Esophagus (tissue), 2 donors: ENCODE measurements around the gene HCK. TPM values are rescaled to one million over a fixed set of nuclear protein-coding genes. Genes with fewer than 3 reads are reported as not detected.
"Not testable (repeated sequence)": the region's sequence is repeated elsewhere in the genome, so short reads cannot be mapped to it uniquely, and the experiment has no call there.

ENCODE experiments used
- H3K27ac ChIP-seq, 2 donors: one replicate each; pipeline ENCODE4 v1.5.1; 2013; ENCODE audit warnings: low read depth in 2 of 2, mild to moderate bottlenecking in 2 of 2, inconsistent platforms in 1 of 2, low read length in 1 of 2, moderate library complexity in 1 of 2
- H3K27me3 ChIP-seq, 2 donors: one replicate each; pipeline ENCODE4 v1.6.1; 2013; ENCODE audit warnings: low read length in 2 of 2, control low read depth in 1 of 2, mild to moderate bottlenecking in 1 of 2; ENCODE audit not compliant: insufficient read depth in 2 of 2, control insufficient read depth in 1 of 2
- H3K36me3 ChIP-seq, 2 donors: one replicate each; pipeline ENCODE4 v1.6.1; 2013; ENCODE audit warnings: low read length in 1 of 2; ENCODE audit not compliant: control insufficient read depth in 2 of 2, insufficient read depth in 2 of 2
- H3K4me1 ChIP-seq, 2 donors: one replicate each; pipeline ENCODE4 v1.6.1; 2013; ENCODE audit warnings: low read length in 1 of 2; ENCODE audit not compliant: control insufficient read depth in 2 of 2, insufficient read depth in 2 of 2
- H3K4me3 ChIP-seq, 2 donors: one replicate each; pipeline ENCODE4 v1.5.1; 2013; ENCODE audit warnings: low read length in 2 of 2, mild to moderate bottlenecking in 2 of 2, low read depth in 1 of 2, moderate library complexity in 1 of 2
- H3K9me3 ChIP-seq, 2 donors: one replicate each; pipeline ENCODE4 v1.6.1; 2013; ENCODE audit warnings: mild to moderate bottlenecking in 2 of 2, low read depth in 1 of 2, low read length in 1 of 2, moderate library complexity in 1 of 2; ENCODE audit not compliant: control insufficient read depth in 2 of 2, insufficient read depth in 1 of 2
- WGBS, 2 donors: extraction: QIAGEN DNeasy Blood & Tissue Kit; methylation state at CpG; one replicate each; pipeline ENCODE4 v1.1.7; 2013; 5-methylcytosine and 5-hydroxymethylcytosine counted together
- polyA plus RNA-seq, 2 donors: library from polyadenylated mRNA; stranded (reverse); fragments of 200-250 nt; gene quantifications; one replicate each; pipeline ENCODE4 v1.2.3, GENCODE V29; 2013
- donor health status: healthy with polysubstance abuse.
- donor health status: Bipolar disorder and iron deficiency.

HCK gene
- polyA plus RNA-seq, 2 donors = 1.3 to 2.9 TPM

- H3K4me1 ChIP-seq, H3K27me3 ChIP-seq, H3K27ac ChIP-seq, H3K36me3 ChIP-seq, H3K4me3 ChIP-seq, H3K9me3 ChIP-seq: not testable (repeated sequence)
- 92 to 95% methylated on average over 4 to 27 of the region's 31 CpGs for WGBS, 2 donors
Observed at GRCh38 chr20:32121908-32122307, 69.9 kb downstream of the HCK start.

GRCh38 chr20:32123088-32123487 lies 71.0 kb downstream of the HCK start:
- WGBS, 2 donors = 83 to 100% methylated on average over 1 of the region's 4 CpGs
- H3K36me3 ChIP-seq = no peaks in the 10 kb centered on the region
- H3K4me3 ChIP-seq = no peak overlapping the region
- no peak overlapping the region for H3K27ac ChIP-seq
- no peaks in the 10 kb centered on the region for H3K27me3 ChIP-seq
- no peaks in the 10 kb centered on the region for H3K4me1 ChIP-seq
- no peaks in the 10 kb centered on the region for H3K9me3 ChIP-seq

- no peaks in the 10 kb centered on the region for H3K36me3 ChIP-seq
- H3K27ac ChIP-seq = no peak overlapping the region
- H3K4me1 ChIP-seq = no peaks in the 10 kb centered on the region
- H3K4me3 ChIP-seq = no peak overlapping the region
- H3K27me3 ChIP-seq = no peaks in the 10 kb centered on the region
- no peaks in the 10 kb centered on the region for H3K9me3 ChIP-seq
- 94% methylated on average over 4 of the region's 4 CpGs for WGBS, 2 donors
Observed at GRCh38 chr20:32124916-32125454, 72.9 kb downstream of the HCK start.

- WGBS, 2 donors = 89 to 91% methylated on average over 5 of the region's 5 CpGs
- Histone ChIP-seq H3K27ac (no peak overlapping the region), H3K27me3 (no peaks in the 10 kb centered on the region), H3K4me3 (no peak overlapping the region), H3K36me3 (no peaks in the 10 kb centered on the region), H3K4me1 (no peaks in the 10 kb centered on the region), H3K9me3 (no peaks in the 10 kb centered on the region)
Observed at GRCh38 chr20:32125506-32125905, 73.5 kb downstream of the HCK start.

GRCh38 chr20:32126919-32127318 lies 74.9 kb downstream of the HCK start:
- H3K9me3 ChIP-seq = no peaks in the 10 kb centered on the region
- H3K27me3 ChIP-seq = no peaks in the 10 kb centered on the region
- 81 to 94% methylated on average over 8 of the region's 8 CpGs for WGBS, 2 donors

GRCh38 chr20:32127347-32127746 lies 75.3 kb downstream of the HCK start:
- Histone ChIP-seq H3K27ac (no peak overlapping the region), H3K4me3 (no peak overlapping the region), H3K9me3 (no peaks in the 10 kb centered on the region), H3K27me3 (no peaks in the 10 kb centered on the region), H3K36me3 (no peaks in the 10 kb centered on the region), H3K4me1 (no peaks in the 10 kb centered on the region)
- WGBS, 2 donors = 92 to 94% methylated on average over 5 of the region's 5 CpGs

More at GRCh38 chr20:32126919-32127318, 74.9 kb downstream of the HCK start:
- H3K27ac ChIP-seq = no peak overlapping the region
- H3K4me3 ChIP-seq = no peak overlapping the region
- H3K36me3 ChIP-seq = no peaks in the 10 kb centered on the region
- no peaks in the 10 kb centered on the region for H3K4me1 ChIP-seq

GRCh38 chr20:32128167-32128566 lies 76.1 kb downstream of the HCK start:
- Histone ChIP-seq H3K4me1 (no peaks in the 10 kb centered on the region), H3K27ac (no peak overlapping the region), H3K9me3 (no peaks in the 10 kb centered on the region), H3K4me3 (no peak overlapping the region), H3K27me3 (no peaks in the 10 kb centered on the region), H3K36me3 (peaks cover 4 to 5% of the 10 kb centered on the region in 2 donors)
- WGBS, 2 donors = 89 to 91% methylated on average over 2 of the region's 2 CpGs

- H3K4me1 ChIP-seq = no peaks in the 10 kb centered on the region
- 96% methylated on average over 5 of the region's 5 CpGs for WGBS, 2 donors
- peaks cover 7 to 13% of the 10 kb centered on the region in 2 donors for H3K36me3 ChIP-seq
- no peak overlapping the region for H3K27ac ChIP-seq
- no peaks in the 10 kb centered on the region for H3K9me3 ChIP-seq
- no peaks in the 10 kb centered on the region for H3K27me3 ChIP-seq
- no peak overlapping the region for H3K4me3 ChIP-seq
Observed at GRCh38 chr20:32129863-32130262, 77.8 kb downstream of the HCK start.

GRCh38 chr20:32130352-32130751 lies 78.3 kb downstream of the HCK start:
- Histone ChIP-seq H3K27ac (no peak overlapping the region), H3K4me1 (no peaks in the 10 kb centered on the region), H3K4me3 (no peak overlapping the region), H3K27me3 (no peaks in the 10 kb centered on the region), H3K9me3 (no peaks in the 10 kb centered on the region), H3K36me3 (peaks cover 7 to 13% of the 10 kb centered on the region in 2 donors)
- 48 to 95% methylated on average over 2 of the region's 2 CpGs for WGBS, 2 donors

GRCh38 chr20:32130965-32131364 lies 78.9 kb downstream of the HCK start:
- no peak overlapping the region for H3K27ac ChIP-seq
- 39 to 79% methylated on average over 2 of the region's 2 CpGs for WGBS, 2 donors
- peaks cover 7 to 15% of the 10 kb centered on the region in 2 donors for H3K36me3 ChIP-seq
- no peaks in the 10 kb centered on the region for H3K4me1 ChIP-seq
- H3K9me3 ChIP-seq = no peaks in the 10 kb centered on the region
- no peaks in the 10 kb centered on the region for H3K27me3 ChIP-seq
- no peak overlapping the region for H3K4me3 ChIP-seq
